Right lobe of liver (tissue), 6 donors: ENCODE results near the gene CHST13. TPM values are rescaled to one million over a fixed set of nuclear protein-coding genes. Genes with fewer than 3 reads are reported as not detected.

Experiments
- ATAC-seq, 4 donors: fragments of 200-7000 bp; cut with Tn5 transposase; one replicate each; pipeline ENCODE4 v1.9.1; 2020; ENCODE audit warnings: mild to moderate bottlenecking in 4 of 4, moderate library complexity in 4 of 4
- DNase-seq, 3 donors: peaks; one replicate each; pipeline ENCODE4 v3.0.0-alpha.2; 2020
- H3K27ac ChIP-seq, 3 donors: fragments of 200-600 bp; one replicate each; pipeline ENCODE4 v1.8.0; 2022
- H3K27me3 ChIP-seq, 2 donors: fragments of 200-600 bp; one replicate each; pipeline ENCODE4 v1.8.0; 2022
- H3K36me3 ChIP-seq, 4 donors: fragments of 200-600 bp; sonication (generic) in 1 of 4; one replicate each; pipeline versions ENCODE4 v1.5.1 to v1.8.0; 2017 to 2022; ENCODE audit warnings: control low read depth in 1 of 4
- H3K4me1 ChIP-seq, 4 donors: fragments of 200-600 bp; sonication (generic) in 1 of 4; one replicate each; pipeline versions ENCODE4 v1.5.1 to v1.8.0; 2017 to 2022; ENCODE audit warnings: control low read depth in 1 of 4
- H3K4me3 ChIP-seq, 3 donors: fragments of 200-600 bp; one replicate each; pipeline ENCODE4 v1.8.0; 2022
- H3K9me3 ChIP-seq, 4 donors: fragments of 200-600 bp; sonication (generic) in 1 of 4; one replicate each; pipeline versions ENCODE4 v1.5.1 to v1.8.0; 2017 to 2022; ENCODE audit warnings: control low read depth in 1 of 4
- POLR2A ChIP-seq: fragments of 450-650 bp; IDR thresholded peaks from one replicate; pipeline ENCODE4 v1.6.1; 2017; ENCODE audit warnings: antibody characterized with exemption, mild to moderate bottlenecking
- WGBS: methylation state at CpG from one replicate; pipeline ENCODE4 v1.1.6; 2018; ENCODE audit warnings: low coverage, low lambda C conversion rate; ENCODE audit not compliant: insufficient coverage; ENCODE audit errors: missing lambda C conversion rate; 5-methylcytosine and 5-hydroxymethylcytosine counted together
- intact Hi-C, 2 donors: fragments of 100-400 bp; cut with DNase I; formaldehyde crosslinking; loops; one replicate each; pipeline versions ENCODE4 v1.11.2 to v1.14.1; 2022
- total RNA-seq, 6 experiments: library from RNA; depleted of rRNA in 2 of 6; stranded (reverse); fragments of >200 nt in 2 of 6; fragmentation: NEBNext Ultra II Directional in 3 of 6; extraction: Animal tissue kit (Norgen Biotek cat#: 25700) in 3 of 6; gene quantifications; one replicate each; pipeline versions ENCODE4 v1.1.0 to v1.2.4, GENCODE V29; 2016 to 2023
- TF ChIP-seq, protein P1 (sequence below), 4 donors: fragments of 200-600 bp in 3 of 4; fragments of 450-650 bp in 1 of 4; IDR thresholded peaks; one replicate each; pipeline versions ENCODE4 v1.5.1 to v1.8.0; 2016 to 2022; ENCODE audit warnings: antibody characterized with exemption in 4 of 4, mild to moderate bottlenecking in 2 of 4
- donor health status: DM: no; HTN: yes; CAD: no.
- donor health status: DM: no; HTN: no; CAD: no.
- donor health status: DM: no; HTN: no; CAD: no.
- donor health status: DM: no; HTN: yes; CAD: no.
- donor health status: DM: no; HTN: yes; CAD: no.

Gene CHST13
- total RNA-seq, 6 experiments from 2014 or later: 23.5 to 48.9 (median 28.2) TPM

DNA sequence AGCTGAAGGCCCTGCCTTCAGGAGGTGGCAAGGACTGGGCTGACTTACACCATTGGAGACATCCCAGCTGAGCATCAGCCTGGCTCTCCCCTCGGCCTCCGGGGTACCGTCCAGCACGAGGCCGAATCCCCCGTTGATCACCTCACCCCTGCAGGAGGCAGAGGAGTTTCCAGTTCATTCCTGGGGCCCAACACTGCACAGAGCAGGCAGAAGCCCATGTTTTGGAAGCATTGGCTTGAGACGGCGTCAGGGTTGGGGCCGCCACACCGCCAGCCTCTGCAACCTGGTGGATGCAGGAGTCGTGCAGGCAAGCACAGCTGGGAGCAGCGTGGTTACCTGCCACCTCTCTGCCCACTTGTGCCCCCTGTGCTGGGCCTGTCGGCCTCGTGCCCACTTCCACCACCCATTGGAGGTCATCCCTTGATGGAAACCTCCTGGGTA, 40.6 kb upstream of the CHST13 start:
- Histone ChIP-seq H3K36me3 (peaks cover 0 to 7% (median 0%) of the 10 kb centered on the region in 4 donors), H3K27me3 (no peaks in the 10 kb centered on the region), H3K4me1 (peaks cover 0 to 37% (median 4%) of the 10 kb centered on the region in 4 donors), H3K27ac (no peak overlapping the region), H3K9me3 (no peaks in the 10 kb centered on the region), H3K4me3 (no peak overlapping the region)
- TF ChIP-seq, protein P1, sequence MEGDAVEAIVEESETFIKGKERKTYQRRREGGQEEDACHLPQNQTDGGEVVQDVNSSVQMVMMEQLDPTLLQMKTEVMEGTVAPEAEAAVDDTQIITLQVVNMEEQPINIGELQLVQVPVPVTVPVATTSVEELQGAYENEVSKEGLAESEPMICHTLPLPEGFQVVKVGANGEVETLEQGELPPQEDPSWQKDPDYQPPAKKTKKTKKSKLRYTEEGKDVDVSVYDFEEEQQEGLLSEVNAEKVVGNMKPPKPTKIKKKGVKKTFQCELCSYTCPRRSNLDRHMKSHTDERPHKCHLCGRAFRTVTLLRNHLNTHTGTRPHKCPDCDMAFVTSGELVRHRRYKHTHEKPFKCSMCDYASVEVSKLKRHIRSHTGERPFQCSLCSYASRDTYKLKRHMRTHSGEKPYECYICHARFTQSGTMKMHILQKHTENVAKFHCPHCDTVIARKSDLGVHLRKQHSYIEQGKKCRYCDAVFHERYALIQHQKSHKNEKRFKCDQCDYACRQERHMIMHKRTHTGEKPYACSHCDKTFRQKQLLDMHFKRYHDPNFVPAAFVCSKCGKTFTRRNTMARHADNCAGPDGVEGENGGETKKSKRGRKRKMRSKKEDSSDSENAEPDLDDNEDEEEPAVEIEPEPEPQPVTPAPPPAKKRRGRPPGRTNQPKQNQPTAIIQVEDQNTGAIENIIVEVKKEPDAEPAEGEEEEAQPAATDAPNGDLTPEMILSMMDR (IDR thresholded peaks at IDR 0.05): no peak
- no peak for TF ChIP-seq POLR2A
- intact Hi-C loops: no loop called here
- peak in 2 of 3 donors; percentile 16 to 40 for DNase-seq
- no peak for ATAC-seq
- WGBS: no CpG with 5 or more reads among the region's 14 CpGs

DNA sequence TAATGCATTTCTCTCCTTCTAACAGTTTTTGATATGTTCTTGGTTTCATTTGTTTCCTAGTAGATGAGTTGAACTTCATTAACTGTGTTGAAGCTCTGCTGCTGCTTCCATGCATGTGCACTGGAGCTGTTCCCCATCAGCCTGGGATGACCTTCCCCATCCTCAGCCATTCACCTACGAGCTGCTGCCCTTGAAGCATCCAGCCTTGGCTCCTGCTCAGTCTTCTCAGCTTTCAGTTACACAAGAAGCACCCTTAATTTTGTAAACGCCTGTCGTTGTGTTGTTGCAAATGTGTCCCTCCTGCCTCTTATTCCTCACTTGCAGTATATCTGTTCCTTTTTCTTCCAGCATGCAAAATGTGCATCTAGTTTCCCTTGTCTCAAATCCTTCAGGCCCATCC, 39.8 kb upstream of the CHST13 start:
- Histone ChIP-seq H3K36me3 (peaks cover 0 to 15% (median 0%) of the 10 kb centered on the region in 4 donors), H3K4me1 (peaks cover 0 to 37% (median 4%) of the 10 kb centered on the region in 4 donors), H3K27me3 (no peaks in the 10 kb centered on the region), H3K9me3 (no peaks in the 10 kb centered on the region), H3K4me3 (no peak overlapping the region), H3K27ac (no peak overlapping the region)
- no peak for ATAC-seq
- intact Hi-C loops: no loop called here
- no peak for TF ChIP-seq POLR2A
- TF ChIP-seq, protein P1 (IDR thresholded peaks at IDR 0.05): no peak
- 78% methylated on average over 3 of the region's 3 CpGs for WGBS
- peak in 1 of 3 donors; percentile 32 for DNase-seq

DNA sequence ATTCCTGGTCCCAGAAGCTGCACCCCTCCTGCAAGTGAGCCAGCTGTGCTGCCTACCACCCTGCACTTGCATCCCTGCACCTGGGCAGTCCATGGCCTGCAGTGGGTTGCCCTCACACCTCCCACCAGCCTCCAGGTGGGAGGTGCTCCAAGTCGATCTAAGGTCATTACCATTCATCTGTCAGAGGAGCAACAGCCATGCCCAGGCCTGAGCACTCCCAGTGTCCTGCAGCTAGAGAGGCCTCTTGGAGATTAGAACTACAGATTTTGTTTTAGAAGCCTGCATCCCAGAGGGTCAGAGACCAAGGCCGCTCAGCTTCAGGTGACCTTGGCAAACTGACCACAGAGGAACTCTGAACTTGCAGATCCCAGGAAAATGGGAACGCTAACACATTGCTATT, 39.3 kb upstream of the CHST13 start:
- peaks cover 0 to 20% (median 0%) of the 10 kb centered on the region in 4 donors for H3K36me3 ChIP-seq
- no peaks in the 10 kb centered on the region for H3K9me3 ChIP-seq
- H3K4me3 ChIP-seq: no peak overlapping the region
- H3K27ac ChIP-seq: no peak overlapping the region
- ATAC-seq (no peak), DNase-seq (peak in 2 of 3 donors; percentile 9 to 42)
- intact Hi-C loops: no loop called here
- no peaks in the 10 kb centered on the region for H3K27me3 ChIP-seq
- peaks cover 0 to 37% (median 4%) of the 10 kb centered on the region in 4 donors for H3K4me1 ChIP-seq
- no peak for TF ChIP-seq POLR2A
- TF ChIP-seq, protein P1 (IDR thresholded peaks at IDR 0.05): no peak
- 71% methylated on average over 3 of the region's 3 CpGs for WGBS

DNA sequence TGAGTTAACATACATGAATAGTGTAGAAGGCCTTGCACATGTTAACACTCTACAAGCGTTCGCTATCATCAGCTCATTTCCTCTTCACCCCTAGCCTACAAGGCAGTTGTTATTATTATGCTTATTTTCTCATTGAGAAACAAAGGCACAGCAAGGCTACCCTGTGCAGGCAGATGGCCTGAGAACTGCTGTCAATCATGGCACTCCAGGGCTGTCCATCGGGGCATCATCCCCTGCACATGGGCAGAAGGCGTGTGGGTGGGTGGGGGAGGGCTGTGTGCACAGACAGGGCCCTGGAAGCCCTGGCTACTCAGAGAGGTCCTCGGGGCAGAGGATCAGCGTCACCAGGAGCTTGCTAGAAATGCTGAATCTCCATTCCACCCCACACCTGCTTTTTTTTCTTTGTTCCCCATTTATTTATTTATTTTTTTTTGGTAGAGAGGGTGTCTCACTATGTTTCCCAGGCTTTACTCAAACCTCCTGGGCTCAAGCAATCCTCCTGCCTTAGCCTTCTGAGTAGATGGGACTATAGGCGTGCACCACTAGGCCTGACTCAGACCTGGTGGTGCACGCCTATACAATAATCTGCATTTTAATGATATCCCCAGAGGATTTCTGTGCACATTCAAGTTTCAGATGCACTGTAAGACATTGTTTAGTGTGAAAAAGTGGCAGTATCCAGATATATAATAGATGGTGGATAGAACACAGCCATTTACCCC, 38.6 kb upstream of the CHST13 start:
- intact Hi-C loops: no loop called here
- Histone ChIP-seq H3K27me3 (no peaks in the 10 kb centered on the region), H3K27ac (no peak overlapping the region), H3K36me3 (peaks cover 0 to 25% (median 0%) of the 10 kb centered on the region in 4 donors), H3K4me3 (no peak overlapping the region), H3K4me1 (peaks cover 0 to 37% (median 4%) of the 10 kb centered on the region in 4 donors), H3K9me3 (no peaks in the 10 kb centered on the region)
- no peak for TF ChIP-seq POLR2A
- TF ChIP-seq, protein P1 (IDR thresholded peaks at IDR 0.05): no peak
- peak in 2 of 3 donors; percentile 5 to 39 for DNase-seq
- ATAC-seq: no peak
- 87% methylated on average over 5 of the region's 8 CpGs for WGBS
